ENCODE results near the gene FLACC1.

FLACC1 gene

DNA sequence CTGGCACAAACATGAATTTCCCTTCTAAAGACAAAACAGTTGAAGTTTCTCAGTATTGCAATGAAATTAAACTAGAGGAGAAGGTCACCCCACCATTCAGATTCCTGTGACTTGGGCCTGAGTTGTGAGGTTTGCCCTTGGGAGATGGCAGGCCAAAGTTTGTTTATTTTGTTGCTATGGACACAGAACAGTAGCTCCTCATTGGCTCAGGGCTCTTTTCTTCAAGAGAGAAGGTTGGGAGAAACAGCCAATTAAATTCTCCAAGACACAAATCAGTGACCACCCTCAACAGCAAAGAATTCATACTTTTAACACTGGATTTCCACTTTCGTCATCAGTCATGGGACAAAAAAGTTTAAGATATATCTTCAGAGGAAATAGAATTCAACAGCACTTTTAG lies at the start of gene FLACC1:
TSS of gene FLACC1 (minus strand) at position 125 of the 400 bp plus-strand sequence. CDS start 5,941 bp downstream, outside the sequence.
- Histone ChIP-seq H3K4me1 (ENCODE audit: insufficient read depth, poor library complexity, severe bottlenecking) (no peaks in the 10 kb centered on the region), H3K27me3 (ENCODE audit: insufficient read depth, poor library complexity, severe bottlenecking) (no peaks in the 10 kb centered on the region), H3K36me3 (ENCODE audit: low read depth) (no peaks in the 10 kb centered on the region), H3K9me3 (ENCODE audit: severe bottlenecking) (no peaks in the 10 kb centered on the region), H3K27ac (ENCODE audit: poor library complexity, severe bottlenecking) (no peak within 1 kb of the TSS), H3K4me3 (ENCODE audit: severe bottlenecking) (no peak within 1 kb of the TSS)
- DNase-seq (ENCODE audit: low spot score), result no peak
- TF ChIP-seq, protein P1, sequence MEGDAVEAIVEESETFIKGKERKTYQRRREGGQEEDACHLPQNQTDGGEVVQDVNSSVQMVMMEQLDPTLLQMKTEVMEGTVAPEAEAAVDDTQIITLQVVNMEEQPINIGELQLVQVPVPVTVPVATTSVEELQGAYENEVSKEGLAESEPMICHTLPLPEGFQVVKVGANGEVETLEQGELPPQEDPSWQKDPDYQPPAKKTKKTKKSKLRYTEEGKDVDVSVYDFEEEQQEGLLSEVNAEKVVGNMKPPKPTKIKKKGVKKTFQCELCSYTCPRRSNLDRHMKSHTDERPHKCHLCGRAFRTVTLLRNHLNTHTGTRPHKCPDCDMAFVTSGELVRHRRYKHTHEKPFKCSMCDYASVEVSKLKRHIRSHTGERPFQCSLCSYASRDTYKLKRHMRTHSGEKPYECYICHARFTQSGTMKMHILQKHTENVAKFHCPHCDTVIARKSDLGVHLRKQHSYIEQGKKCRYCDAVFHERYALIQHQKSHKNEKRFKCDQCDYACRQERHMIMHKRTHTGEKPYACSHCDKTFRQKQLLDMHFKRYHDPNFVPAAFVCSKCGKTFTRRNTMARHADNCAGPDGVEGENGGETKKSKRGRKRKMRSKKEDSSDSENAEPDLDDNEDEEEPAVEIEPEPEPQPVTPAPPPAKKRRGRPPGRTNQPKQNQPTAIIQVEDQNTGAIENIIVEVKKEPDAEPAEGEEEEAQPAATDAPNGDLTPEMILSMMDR (IDR thresholded peaks at IDR 0.05; ENCODE audit: poor library complexity, severe bottlenecking), result no peak
- 0 out of 3 replicates have a peak, but pooled peaks have one; percentile 24 for ATAC-seq (ENCODE audit: low read depth)

DNA sequence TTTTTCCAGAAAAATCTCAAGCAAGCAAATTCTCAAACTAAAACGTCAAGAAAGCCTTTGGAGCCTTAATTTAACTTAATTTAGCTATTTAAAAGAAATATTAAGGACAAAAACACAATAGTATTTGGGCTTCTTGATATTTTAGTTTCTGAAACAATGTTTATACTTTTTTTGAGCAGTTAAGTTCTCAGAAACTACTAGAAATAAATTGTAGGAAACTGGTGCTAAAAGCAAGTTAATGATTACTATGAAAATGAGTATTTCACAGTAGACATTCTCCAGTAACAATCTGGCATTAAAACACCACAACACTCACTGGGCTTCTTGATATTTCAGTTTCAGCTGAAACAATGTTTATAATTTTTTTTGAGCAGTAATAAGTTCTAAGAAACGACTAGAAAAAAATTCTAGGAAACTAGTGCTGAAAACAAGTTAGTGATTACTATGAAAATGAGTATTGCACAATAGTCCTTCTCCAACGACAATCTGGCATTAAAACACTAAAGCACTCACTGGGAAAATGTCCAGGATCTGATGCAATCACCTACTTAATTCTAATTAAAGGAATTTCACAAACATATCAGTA lies 49.0 kb upstream of the FLACC1 start:
- TF ChIP-seq, protein P1 (IDR thresholded peaks at IDR 0.05; ENCODE audit: poor library complexity, severe bottlenecking), result no peak
- H3K27ac ChIP-seq (ENCODE audit: poor library complexity, severe bottlenecking), result peak overlapping the region; percentile 11
- H3K9me3 ChIP-seq (ENCODE audit: severe bottlenecking), result no peaks in the 10 kb centered on the region
- ATAC-seq (ENCODE audit: low read depth) (no peak), DNase-seq (ENCODE audit: low spot score) (no peak)
- peaks cover 10% of the 10 kb centered on the region for H3K36me3 ChIP-seq (ENCODE audit: low read depth)
- H3K27me3 ChIP-seq (ENCODE audit: insufficient read depth, poor library complexity, severe bottlenecking), result no peaks in the 10 kb centered on the region
- H3K4me1 ChIP-seq (ENCODE audit: insufficient read depth, poor library complexity, severe bottlenecking), result peaks cover 24% of the 10 kb centered on the region
- H3K4me3 ChIP-seq (ENCODE audit: severe bottlenecking), result no peak overlapping the region

DNA sequence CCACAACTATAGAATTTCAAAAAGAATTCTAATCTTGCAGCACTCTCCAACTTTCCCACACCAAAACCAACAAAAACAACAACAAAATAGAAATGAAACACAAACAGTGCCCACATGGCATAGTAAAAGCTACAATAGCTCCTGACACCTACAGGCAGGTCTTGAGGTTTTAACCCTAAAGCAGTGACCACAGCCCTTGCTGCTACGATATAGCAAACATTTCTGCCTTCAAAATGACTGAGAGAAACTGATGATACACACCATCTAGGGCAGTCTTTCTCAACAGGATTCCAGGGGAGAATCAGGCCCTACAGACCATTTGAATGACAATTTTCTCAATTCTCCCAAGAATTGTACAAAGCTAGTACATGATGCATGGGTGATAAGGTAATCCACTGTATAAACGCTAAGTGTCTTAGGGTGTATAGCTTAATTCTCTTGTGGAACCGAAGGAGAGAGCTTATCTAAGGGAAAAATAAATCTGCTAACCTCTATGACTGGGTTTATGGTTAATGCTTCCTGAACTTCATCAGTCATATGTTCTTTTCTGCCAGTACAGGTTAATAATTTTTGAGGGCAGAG lies 47.6 kb upstream of the FLACC1 start:
- Histone ChIP-seq H3K27me3 (ENCODE audit: insufficient read depth, poor library complexity, severe bottlenecking) (no peaks in the 10 kb centered on the region), H3K36me3 (ENCODE audit: low read depth) (peaks cover 10% of the 10 kb centered on the region), H3K9me3 (ENCODE audit: severe bottlenecking) (no peaks in the 10 kb centered on the region), H3K4me1 (ENCODE audit: insufficient read depth, poor library complexity, severe bottlenecking) (peaks cover 24% of the 10 kb centered on the region), H3K4me3 (ENCODE audit: severe bottlenecking) (no peak overlapping the region), H3K27ac (ENCODE audit: poor library complexity, severe bottlenecking) (no peak overlapping the region)
- TF ChIP-seq, protein P1 (IDR thresholded peaks at IDR 0.05; ENCODE audit: poor library complexity, severe bottlenecking), result no peak
- no peak for DNase-seq (ENCODE audit: low spot score)
- no peak for ATAC-seq (ENCODE audit: low read depth)

DNA sequence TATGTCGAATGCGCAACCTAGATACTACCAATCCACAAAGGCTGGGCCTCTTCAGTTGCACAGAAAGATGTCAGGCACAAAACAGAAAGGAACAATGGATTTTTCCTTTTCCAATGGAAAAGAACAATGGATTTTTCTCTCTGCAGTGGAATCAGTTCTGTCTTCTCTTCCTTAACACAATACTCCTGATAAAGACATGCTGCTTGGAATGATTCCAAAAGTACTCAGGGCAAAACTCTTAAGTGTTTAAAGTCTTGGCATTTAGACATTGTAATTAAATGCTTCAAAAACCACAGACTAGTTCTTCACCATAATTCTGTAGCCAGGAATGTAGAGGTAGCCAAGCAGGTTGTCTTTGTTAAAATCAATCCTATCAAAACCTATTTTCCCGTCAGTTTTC lies 46.7 kb upstream of the FLACC1 start:
- Histone ChIP-seq H3K4me1 (ENCODE audit: insufficient read depth, poor library complexity, severe bottlenecking) (peaks cover 24% of the 10 kb centered on the region), H3K9me3 (ENCODE audit: severe bottlenecking) (no peaks in the 10 kb centered on the region), H3K27ac (ENCODE audit: poor library complexity, severe bottlenecking) (no peak overlapping the region), H3K36me3 (ENCODE audit: low read depth) (peaks cover 16% of the 10 kb centered on the region), H3K27me3 (ENCODE audit: insufficient read depth, poor library complexity, severe bottlenecking) (no peaks in the 10 kb centered on the region), H3K4me3 (ENCODE audit: severe bottlenecking) (no peak overlapping the region)
- TF ChIP-seq, protein P1 (IDR thresholded peaks at IDR 0.05; ENCODE audit: poor library complexity, severe bottlenecking), result no peak
- ATAC-seq (ENCODE audit: low read depth), result peak; percentile 45; the same call in 1 of the 3 replicates
- DNase-seq (ENCODE audit: low spot score), result no peak

Data from RWPE2 (cell line).